GM19238 (cell line): ENCODE measurements around the gene NTM.
A peak's percentile ranks its signal among the peaks of the same experiment; 100 is the strongest.

Experiments used
- DNase-seq: peaks from one replicate; pipeline ENCODE4 v3.0.0; 2011; ENCODE audit warnings: low spot score; ENCODE audit not compliant: insufficient read length

NTM gene

GRCh38 chr11:131888230-131888855, 517.9 kb downstream of the NTM start:
- no peak for DNase-seq

GRCh38 chr11:131889146-131889577, 518.7 kb downstream of the NTM start:
- DNase-seq, result no peak

GRCh38 chr11:131889760-131890581, 519.6 kb downstream of the NTM start:
- no peak for DNase-seq

- peak; percentile 21 for DNase-seq
Measured at GRCh38 chr11:131893103-131893890, 522.9 kb downstream of the NTM start.

- no peak for DNase-seq
Measured at GRCh38 chr11:131893988-131894387, 523.6 kb downstream of the NTM start.

- no peak for DNase-seq
Measured at GRCh38 chr11:131894615-131895544, 524.5 kb downstream of the NTM start.

- no peak for DNase-seq
Measured at GRCh38 chr11:131895865-131896264, 525.5 kb downstream of the NTM start.

GRCh38 chr11:131896978-131897615, 526.7 kb downstream of the NTM start:
- DNase-seq, result no peak

- DNase-seq, result no peak
Measured at GRCh38 chr11:131897956-131898355, 527.5 kb downstream of the NTM start.

- DNase-seq, result no peak
Measured at GRCh38 chr11:131898949-131899348, 528.5 kb downstream of the NTM start.

- no peak for DNase-seq
Measured at GRCh38 chr11:131899950-131900580, 529.6 kb downstream of the NTM start.

- DNase-seq, result no peak
Measured at GRCh38 chr11:131902421-131902820, 532.0 kb downstream of the NTM start.

GRCh38 chr11:131903074-131903473, 532.7 kb downstream of the NTM start:
- no peak for DNase-seq

- no peak for DNase-seq
Measured at GRCh38 chr11:131904756-131905155, 534.3 kb downstream of the NTM start.

GRCh38 chr11:131906963-131907362, 536.5 kb downstream of the NTM start:
- no peak for DNase-seq

- no peak for DNase-seq
Measured at GRCh38 chr11:131907371-131907770, 537.0 kb downstream of the NTM start.

GRCh38 chr11:131908316-131908715, 537.9 kb downstream of the NTM start:
- DNase-seq, result no peak

- no peak for DNase-seq
Measured at GRCh38 chr11:131909426-131910177, 539.2 kb downstream of the NTM start.

- no peak for DNase-seq
Measured at GRCh38 chr11:131910178-131910522, 539.7 kb downstream of the NTM start.
